ENCODE data around the gene ELMO1. TPM values are rescaled to one million over a fixed set of nuclear protein-coding genes. Genes with fewer than 3 reads are reported as not detected.
"Not testable (repeated sequence)": the region's sequence is repeated elsewhere in the genome, so short reads cannot be mapped to it uniquely, and the experiment has no call there.

ELMO1 gene
- total and polyA plus RNA-seq, 4 donors = 6.7 to 51.5 (median 14.8) TPM

DNA sequence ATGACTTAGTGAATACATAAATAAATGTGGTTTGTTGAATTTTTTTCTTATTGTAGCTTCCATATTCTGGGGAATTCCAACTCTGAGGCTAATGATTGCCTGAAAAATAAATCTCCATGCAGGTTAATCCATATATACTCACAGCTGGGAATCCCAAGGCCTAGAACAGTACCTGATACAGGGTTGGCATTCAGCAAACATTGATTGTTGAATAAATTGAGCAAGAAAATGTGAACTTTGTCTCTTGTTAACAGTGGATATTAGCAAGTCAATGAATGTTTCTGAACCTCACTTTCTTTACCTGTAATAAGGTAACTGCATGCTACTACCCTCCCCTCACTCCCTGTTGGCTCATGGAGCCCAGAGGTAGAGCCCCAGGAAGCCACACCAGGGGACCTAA is 470.8 kb downstream of the ELMO1 start:
- no peaks in the 10 kb centered on the region for H3K9me3 ChIP-seq (ENCODE audit: control insufficient read depth in 4 of 4, low read length in 3 of 4)
- no peaks in the 10 kb centered on the region for H3K36me3 ChIP-seq (ENCODE audit: control insufficient read depth in 4 of 4, insufficient read depth in 3 of 4, low read depth in 1 of 4, low read length in 3 of 4)
- H3K4me3 ChIP-seq (ENCODE audit: low read depth in 1 of 3, low read length in 3 of 3) = no peak overlapping the region
- DNase-seq (ENCODE audit: low spot score) = no peak
- no peak overlapping the region for H3K27ac ChIP-seq (ENCODE audit: low read depth in 1 of 2, low read length in 2 of 2)
- H3K27me3 ChIP-seq (ENCODE audit: control insufficient read depth in 4 of 4, insufficient read depth in 4 of 4, low read length in 3 of 4) = no peaks in the 10 kb centered on the region
- H3K9ac ChIP-seq (ENCODE audit: low read depth in 1 of 2, low read length in 2 of 2) = no peak overlapping the region
- TF ChIP-seq NR2F2 (IDR thresholded peaks at IDR 0.05) (no peak), EGR1 (IDR thresholded peaks at IDR 0.05; ENCODE audit: low read depth in 2 of 2) (peak in 1 of 2 donors; percentile 12), RAD21 (IDR thresholded peaks at IDR 0.05) (peak; percentile 47 to 60), FOXA1 (IDR thresholded peaks at IDR 0.05) (peak; percentile 66), RXRA (IDR thresholded peaks at IDR 0.05) (peak; percentile 81 to 86), HNF4G (IDR thresholded peaks at IDR 0.05) (peak; percentile 92), JUND (IDR thresholded peaks at IDR 0.05) (peak in 1 of 2 donors; percentile 69), ZBTB33 (IDR thresholded peaks at IDR 0.05) (peak; percentile 59), YY1 (IDR thresholded peaks at IDR 0.05) (peak; percentile 65), HNF4A (conservative IDR thresholded peaks at IDR 0.05) (peak; percentile 93), TAF1 (conservative IDR thresholded peaks at IDR 0.05) (no peak), FOXA2 (IDR thresholded peaks at IDR 0.05) (peak; percentile 45), SP1 (IDR thresholded peaks at IDR 0.05) (peak; percentile 84), GABPA (IDR thresholded peaks at IDR 0.05 in 1 of 2, conservative IDR thresholded peaks at IDR 0.05 in 1 of 2) (no peak)
- TF ChIP-seq, protein P1, sequence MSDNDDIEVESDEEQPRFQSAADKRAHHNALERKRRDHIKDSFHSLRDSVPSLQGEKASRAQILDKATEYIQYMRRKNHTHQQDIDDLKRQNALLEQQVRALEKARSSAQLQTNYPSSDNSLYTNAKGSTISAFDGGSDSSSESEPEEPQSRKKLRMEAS (IDR thresholded peaks at IDR 0.05) = peak; percentile 60
- TF ChIP-seq, protein P2, sequence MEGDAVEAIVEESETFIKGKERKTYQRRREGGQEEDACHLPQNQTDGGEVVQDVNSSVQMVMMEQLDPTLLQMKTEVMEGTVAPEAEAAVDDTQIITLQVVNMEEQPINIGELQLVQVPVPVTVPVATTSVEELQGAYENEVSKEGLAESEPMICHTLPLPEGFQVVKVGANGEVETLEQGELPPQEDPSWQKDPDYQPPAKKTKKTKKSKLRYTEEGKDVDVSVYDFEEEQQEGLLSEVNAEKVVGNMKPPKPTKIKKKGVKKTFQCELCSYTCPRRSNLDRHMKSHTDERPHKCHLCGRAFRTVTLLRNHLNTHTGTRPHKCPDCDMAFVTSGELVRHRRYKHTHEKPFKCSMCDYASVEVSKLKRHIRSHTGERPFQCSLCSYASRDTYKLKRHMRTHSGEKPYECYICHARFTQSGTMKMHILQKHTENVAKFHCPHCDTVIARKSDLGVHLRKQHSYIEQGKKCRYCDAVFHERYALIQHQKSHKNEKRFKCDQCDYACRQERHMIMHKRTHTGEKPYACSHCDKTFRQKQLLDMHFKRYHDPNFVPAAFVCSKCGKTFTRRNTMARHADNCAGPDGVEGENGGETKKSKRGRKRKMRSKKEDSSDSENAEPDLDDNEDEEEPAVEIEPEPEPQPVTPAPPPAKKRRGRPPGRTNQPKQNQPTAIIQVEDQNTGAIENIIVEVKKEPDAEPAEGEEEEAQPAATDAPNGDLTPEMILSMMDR (IDR thresholded peaks at IDR 0.05; ENCODE audit: low read depth, low read length, missing input control) = no peak
- TF ChIP-seq, protein P3, sequence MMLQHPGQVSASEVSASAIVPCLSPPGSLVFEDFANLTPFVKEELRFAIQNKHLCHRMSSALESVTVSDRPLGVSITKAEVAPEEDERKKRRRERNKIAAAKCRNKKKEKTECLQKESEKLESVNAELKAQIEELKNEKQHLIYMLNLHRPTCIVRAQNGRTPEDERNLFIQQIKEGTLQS (IDR thresholded peaks at IDR 0.05) = no peak
- TF ChIP-seq, protein P4, sequence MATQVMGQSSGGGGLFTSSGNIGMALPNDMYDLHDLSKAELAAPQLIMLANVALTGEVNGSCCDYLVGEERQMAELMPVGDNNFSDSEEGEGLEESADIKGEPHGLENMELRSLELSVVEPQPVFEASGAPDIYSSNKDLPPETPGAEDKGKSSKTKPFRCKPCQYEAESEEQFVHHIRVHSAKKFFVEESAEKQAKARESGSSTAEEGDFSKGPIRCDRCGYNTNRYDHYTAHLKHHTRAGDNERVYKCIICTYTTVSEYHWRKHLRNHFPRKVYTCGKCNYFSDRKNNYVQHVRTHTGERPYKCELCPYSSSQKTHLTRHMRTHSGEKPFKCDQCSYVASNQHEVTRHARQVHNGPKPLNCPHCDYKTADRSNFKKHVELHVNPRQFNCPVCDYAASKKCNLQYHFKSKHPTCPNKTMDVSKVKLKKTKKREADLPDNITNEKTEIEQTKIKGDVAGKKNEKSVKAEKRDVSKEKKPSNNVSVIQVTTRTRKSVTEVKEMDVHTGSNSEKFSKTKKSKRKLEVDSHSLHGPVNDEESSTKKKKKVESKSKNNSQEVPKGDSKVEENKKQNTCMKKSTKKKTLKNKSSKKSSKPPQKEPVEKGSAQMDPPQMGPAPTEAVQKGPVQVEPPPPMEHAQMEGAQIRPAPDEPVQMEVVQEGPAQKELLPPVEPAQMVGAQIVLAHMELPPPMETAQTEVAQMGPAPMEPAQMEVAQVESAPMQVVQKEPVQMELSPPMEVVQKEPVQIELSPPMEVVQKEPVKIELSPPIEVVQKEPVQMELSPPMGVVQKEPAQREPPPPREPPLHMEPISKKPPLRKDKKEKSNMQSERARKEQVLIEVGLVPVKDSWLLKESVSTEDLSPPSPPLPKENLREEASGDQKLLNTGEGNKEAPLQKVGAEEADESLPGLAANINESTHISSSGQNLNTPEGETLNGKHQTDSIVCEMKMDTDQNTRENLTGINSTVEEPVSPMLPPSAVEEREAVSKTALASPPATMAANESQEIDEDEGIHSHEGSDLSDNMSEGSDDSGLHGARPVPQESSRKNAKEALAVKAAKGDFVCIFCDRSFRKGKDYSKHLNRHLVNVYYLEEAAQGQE (IDR thresholded peaks at IDR 0.05) = peak; percentile 75
- H3K4me1 ChIP-seq (ENCODE audit: control insufficient read depth in 4 of 4, insufficient read depth in 4 of 4, low read length in 3 of 4) = peaks cover 3 to 23% (median 13%) of the 10 kb centered on the region in 4 donors

DNA sequence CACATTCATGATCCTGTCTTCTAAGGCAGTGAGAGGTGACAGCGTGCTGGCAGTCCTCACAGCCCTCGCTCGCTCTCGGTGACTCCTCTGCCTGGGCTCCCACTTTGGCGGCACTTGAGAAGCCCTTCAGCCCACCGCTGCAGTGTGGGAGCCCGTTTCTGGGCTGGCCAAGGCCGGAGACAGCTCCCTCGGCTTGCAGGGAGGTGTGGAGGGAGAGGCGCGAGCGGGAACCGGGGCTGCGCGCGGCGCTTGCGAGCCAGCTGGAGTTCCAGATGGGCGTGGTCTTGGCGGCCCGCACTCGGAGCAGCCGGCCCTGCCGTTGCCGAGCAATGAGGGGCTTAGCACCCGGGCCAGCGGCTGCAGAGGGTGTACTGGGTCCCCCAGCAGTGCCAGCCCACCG is 475.1 kb downstream of the ELMO1 start:
- H3K27me3 ChIP-seq (ENCODE audit: control insufficient read depth in 4 of 4, insufficient read depth in 4 of 4, low read length in 3 of 4); DNase-seq (ENCODE audit: low spot score); H3K27ac ChIP-seq (ENCODE audit: low read depth in 1 of 2, low read length in 2 of 2); H3K9ac ChIP-seq (ENCODE audit: low read depth in 1 of 2, low read length in 2 of 2); H3K36me3 ChIP-seq (ENCODE audit: control insufficient read depth in 4 of 4, insufficient read depth in 3 of 4, low read depth in 1 of 4, low read length in 3 of 4); H3K4me3 ChIP-seq (ENCODE audit: low read depth in 1 of 3, low read length in 3 of 3); H3K9me3 ChIP-seq (ENCODE audit: control insufficient read depth in 4 of 4, low read length in 3 of 4): not testable (repeated sequence)
- WGBS = over 99% methylated on average over 28 of the region's 28 CpGs
- peaks cover 9 to 46% (median 34%) of the 10 kb centered on the region in 4 donors for H3K4me1 ChIP-seq (ENCODE audit: control insufficient read depth in 4 of 4, insufficient read depth in 4 of 4, low read length in 3 of 4)

Data from liver (tissue), 9 donors.